HTERT RPE-1 (cell line): ENCODE results near the gene RPS27.
"Not testable (repeated sequence)": the region's sequence is repeated elsewhere in the genome, so short reads cannot be mapped to it uniquely, and the experiment has no call there.

ENCODE experiments used
- in situ Hi-C: fragments of 300-500 bp; cut with MboI; formaldehyde crosslinking; loops from 4 replicates; pipeline ENCODE4 v1.14.3; 2020; ENCODE audit warnings: low sequenced_read_pairs

Gene RPS27

GRCh38 chr1:153985341-153985912 is 5.1 kb upstream of the RPS27 start:
- in situ Hi-C loops: no loop called here

- in situ Hi-C loops: no loop called here
Measured at GRCh38 chr1:153985941-153986761, 4.4 kb upstream of the RPS27 start, which contains the start of gene RAB13. TSS of gene RAB13 (minus strand) at chr1:153986339. CDS start at chr1:153986236, 103 bp downstream.

GRCh38 chr1:153987621-153988020 is 2.9 kb upstream of the RPS27 start:
- in situ Hi-C loops: no loop called here

- in situ Hi-C loops: no loop called here
Measured at GRCh38 chr1:153991151-153991630, 629 bp downstream of the RPS27 start.

GRCh38 chr1:153991806-153992205 is 1.2 kb downstream of the RPS27 start:
- in situ Hi-C loops: no loop called here

- in situ Hi-C loops: no loop called here
Measured at GRCh38 chr1:153995202-153995601, 4.6 kb downstream of the RPS27 start.

- in situ Hi-C loops: no loop called here
Measured at GRCh38 chr1:153995640-153996039, 5.1 kb downstream of the RPS27 start.

- in situ Hi-C loops: not testable (repeated sequence)
Measured at GRCh38 chr1:153996882-153997281, 6.3 kb downstream of the RPS27 start.

GRCh38 chr1:154000420-154000819 is 9.9 kb downstream of the RPS27 start:
- in situ Hi-C loops: no loop called here

- in situ Hi-C loops: no loop called here
Measured at GRCh38 chr1:154006136-154006535, 15.6 kb downstream of the RPS27 start.

- in situ Hi-C loops: no loop called here
Measured at GRCh38 chr1:154012129-154012528, 21.6 kb downstream of the RPS27 start.

GRCh38 chr1:154012543-154012942 is 22.0 kb downstream of the RPS27 start:
- in situ Hi-C loops: not testable (repeated sequence)

- in situ Hi-C loops: no loop called here
Measured at GRCh38 chr1:154014154-154014907, 23.8 kb downstream of the RPS27 start.

GRCh38 chr1:154019269-154019668 is 28.7 kb downstream of the RPS27 start:
- in situ Hi-C loops: no loop called here

- in situ Hi-C loops: no loop called here
Measured at GRCh38 chr1:154019940-154020339, 29.4 kb downstream of the RPS27 start.

- in situ Hi-C loops: not testable (repeated sequence)
Measured at GRCh38 chr1:154033697-154034096, 43.1 kb downstream of the RPS27 start.
